Cerebellar cortex (tissue), 1 donor: ENCODE data around the gene SULF2.
"Not testable (repeated sequence)": the region's sequence is repeated elsewhere in the genome, so short reads cannot be mapped to it uniquely, and the experiment has no call there.

Experiments
- DNase-seq: peaks from one replicate; pipeline ENCODE4 v3.0.0-alpha.2; 2015; ENCODE audit warnings: low spot score

The SULF2 gene

DNA sequence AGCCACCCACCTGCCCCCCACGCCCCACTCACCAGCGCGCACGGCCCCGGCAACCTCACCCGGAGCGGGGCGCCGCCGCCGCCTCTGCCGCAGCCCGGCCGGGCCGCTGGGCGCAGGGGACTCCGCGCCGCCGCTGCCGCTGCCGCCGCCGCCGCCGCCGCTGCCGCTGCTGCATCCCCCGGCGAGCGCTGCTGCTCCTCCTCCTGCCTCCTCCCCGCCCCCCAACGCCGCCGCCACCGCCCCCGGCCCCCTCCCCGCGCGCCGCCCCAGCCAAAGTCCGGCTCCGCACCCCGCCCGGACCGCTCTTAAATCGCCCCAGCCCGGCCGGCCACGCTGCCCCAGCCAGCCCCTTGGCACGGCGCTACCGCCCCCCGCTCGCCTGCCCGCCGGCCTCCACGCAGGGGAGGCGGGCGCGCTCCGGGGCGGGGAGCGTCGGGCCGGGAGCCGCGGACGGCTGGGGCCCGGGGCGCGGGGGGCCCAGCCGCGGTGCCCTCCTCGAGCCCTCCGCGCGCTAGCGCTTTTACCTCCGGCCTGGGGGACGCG is at the start of gene SULF2:
Gene SULF2 (minus strand): TSS at position 171 of the 543 bp plus-strand sequence. CDS start 28,118 bp downstream, outside the sequence.
- DNase-seq: no peak

DNA sequence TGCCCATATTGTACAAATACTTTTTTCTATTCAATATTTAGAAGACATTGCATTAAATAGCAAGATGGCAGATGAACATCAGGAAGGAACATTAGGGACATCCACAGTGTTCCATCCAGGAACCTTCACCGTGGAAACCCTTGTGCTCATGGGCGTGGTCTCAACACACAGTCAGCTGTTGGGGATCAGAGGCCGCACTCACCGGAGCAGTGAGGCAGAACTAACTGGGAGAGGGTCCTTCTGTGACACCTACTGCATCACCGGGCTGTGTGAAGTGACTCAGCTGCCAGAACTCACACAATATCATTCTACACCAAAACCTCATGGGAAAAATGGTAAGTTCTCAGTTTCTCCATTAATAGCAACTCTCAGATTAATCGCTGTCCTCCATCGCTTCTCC is 46.4 kb upstream of the SULF2 start:
- not testable (repeated sequence) for DNase-seq

DNA sequence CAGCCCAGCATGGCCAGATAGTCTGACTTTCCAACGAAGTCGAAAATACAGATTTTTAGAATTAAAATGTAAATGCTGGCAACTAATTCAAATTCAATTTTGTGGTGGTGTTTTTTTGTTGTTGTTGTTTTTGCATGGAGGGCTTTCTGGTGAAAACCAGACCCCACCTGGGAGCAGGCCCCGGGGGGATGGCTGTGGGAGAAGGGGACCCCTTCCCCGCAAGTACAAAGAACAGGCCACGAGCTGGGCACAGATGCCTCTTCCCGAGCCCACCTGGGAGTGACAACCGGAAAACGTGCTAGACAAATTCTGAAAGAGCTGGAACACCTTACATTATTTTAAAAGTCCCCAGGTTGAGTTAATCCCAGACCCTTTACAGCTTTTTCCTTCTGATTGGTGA is 41.4 kb upstream of the SULF2 start:
- not testable (repeated sequence) for DNase-seq

DNA sequence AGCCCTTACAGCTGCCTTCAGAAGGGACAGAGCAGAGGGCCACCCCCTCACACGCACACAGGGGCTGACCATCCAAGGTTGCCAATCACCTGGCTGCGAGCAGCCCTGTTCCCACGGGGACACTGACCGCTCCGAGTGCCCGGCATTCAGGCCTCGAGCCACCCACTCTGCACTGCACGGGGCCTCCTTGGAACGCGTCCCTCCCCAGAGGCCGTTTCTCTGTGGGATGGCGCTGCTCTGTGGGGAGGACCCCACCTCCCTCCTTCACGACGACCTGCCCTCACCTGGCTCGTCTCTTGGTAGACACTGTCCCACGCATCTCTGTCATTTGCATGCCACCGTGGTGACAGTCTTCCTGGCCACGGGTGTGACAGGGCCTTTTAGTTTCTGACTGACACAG is 40.7 kb upstream of the SULF2 start:
- not testable (repeated sequence) for DNase-seq

- no peak for DNase-seq
These were observed 39.9 kb upstream of the SULF2 start for GRCh38 chr20:47825011-47825762.

- DNase-seq: not testable (repeated sequence)
These were observed 38.7 kb upstream of the SULF2 start for GRCh38 chr20:47823941-47824340.

DNA sequence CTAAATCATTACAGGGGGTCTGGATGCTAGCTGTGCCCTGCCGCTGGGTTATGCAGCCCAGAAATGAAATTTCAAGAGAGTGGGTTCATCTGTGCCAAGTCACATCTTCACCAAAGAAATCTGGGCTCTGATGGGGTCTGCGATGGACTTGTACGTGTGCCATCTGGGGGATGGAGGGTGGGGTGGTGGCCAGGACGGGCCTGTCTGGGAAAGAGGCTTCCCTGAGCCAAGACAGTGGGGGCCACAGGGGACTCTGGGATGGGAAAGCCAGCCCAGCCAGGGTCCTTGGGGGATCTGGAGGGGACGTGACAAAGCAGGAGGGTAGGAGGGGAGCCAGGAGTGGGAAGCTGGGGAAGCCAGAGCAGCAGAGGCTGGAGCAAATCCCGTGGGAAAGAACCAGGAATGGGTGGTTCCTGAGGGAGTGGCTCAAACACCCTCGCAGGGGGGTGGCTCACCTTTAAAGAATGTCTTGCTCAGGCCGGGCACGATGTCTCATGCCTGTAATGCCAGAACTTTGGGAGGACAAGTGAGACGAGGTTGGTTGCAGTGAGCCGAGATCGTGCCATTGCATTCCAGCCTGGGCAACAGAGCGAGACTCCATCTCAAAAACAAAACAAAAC is 36.3 kb upstream of the SULF2 start:
- no peak for DNase-seq

DNA sequence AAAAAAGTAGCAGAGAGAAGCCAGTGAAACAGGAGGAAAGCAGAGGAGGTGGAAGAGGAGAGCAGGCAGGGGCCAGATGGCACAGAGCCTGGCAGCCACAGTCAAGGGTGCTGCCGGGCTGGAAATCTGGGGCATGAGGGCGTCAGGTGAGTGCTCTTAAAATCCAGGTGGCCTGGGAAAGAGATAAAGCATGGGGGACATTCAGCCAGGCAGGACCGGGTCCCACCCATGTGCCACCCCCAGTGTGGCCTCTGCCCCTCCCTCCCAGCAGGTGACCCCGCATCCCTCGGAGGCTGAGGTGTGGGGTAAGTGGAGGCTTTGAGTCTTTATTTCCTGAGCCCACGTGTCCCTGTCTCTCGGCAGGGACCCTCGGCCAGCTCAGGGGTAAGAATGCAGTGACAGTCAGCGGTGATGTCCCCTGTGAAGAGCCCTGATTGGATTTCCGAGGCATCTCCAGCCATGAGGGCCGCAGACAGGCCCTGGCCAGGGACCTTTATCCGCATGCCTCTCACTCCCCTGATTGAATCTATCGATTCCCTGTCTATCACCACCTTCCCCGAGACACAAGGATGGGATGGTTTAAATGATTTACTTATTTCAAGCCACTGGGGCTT is 33.8 kb upstream of the SULF2 start:
- no peak for DNase-seq

DNA sequence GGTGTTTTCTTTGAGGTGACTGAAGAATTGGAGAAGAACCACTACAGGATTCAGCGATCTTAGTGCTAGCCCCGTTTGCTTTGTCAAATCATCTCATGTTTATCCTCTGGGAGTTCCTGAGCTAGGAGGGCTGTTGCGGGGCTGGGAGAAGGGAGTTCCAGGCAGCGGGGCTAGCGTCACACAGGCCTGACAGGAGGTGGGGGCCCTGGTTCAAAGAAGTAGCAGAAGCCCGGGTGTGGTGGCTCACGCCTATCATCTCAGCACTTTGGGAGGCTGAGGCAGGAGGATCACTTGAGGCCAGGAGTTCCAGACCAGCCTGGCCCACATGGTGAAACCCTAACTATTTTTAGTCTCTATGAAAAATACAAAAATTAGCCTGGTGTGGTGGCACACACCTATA is 33.2 kb upstream of the SULF2 start:
- no peak for DNase-seq

DNA sequence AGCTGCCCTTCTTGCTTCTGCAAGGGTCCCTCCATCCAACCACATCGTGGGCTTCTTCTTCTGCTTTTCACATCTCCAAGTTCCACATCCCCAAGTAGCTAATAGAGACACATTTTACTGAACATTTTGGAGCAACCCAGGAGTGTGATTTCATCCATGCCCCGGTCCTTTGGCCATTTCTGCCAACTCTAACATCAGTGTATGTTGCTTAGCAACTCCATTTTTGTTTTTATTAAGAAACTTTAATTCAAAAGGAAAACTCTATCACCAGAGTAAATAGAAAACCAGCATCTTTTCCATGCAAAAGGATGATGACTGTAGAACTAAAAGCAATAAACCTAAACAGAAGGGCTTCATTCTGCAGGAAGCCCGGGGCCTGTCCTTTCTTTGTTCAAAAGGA is 32.7 kb upstream of the SULF2 start:
- DNase-seq: no peak

GRCh38 chr20:47817573-47817972 is 32.3 kb upstream of the SULF2 start:
- no peak for DNase-seq

- DNase-seq: no peak
These were observed 31.5 kb upstream of the SULF2 start for GRCh38 chr20:47816487-47817451.

GRCh38 chr20:47815866-47816265 is 30.6 kb upstream of the SULF2 start:
- no peak for DNase-seq

- no peak for DNase-seq
These were observed 30.1 kb upstream of the SULF2 start for GRCh38 chr20:47815416-47815806.

GRCh38 chr20:47814632-47815415 is 29.5 kb upstream of the SULF2 start:
- no peak for DNase-seq

- no peak for DNase-seq
These were observed 25.6 kb upstream of the SULF2 start for GRCh38 chr20:47810721-47811347.

GRCh38 chr20:47810116-47810677 is 24.9 kb upstream of the SULF2 start:
- DNase-seq: no peak

GRCh38 chr20:47809161-47809960 is 24.1 kb upstream of the SULF2 start:
- no peak for DNase-seq

GRCh38 chr20:47805951-47806350 is 20.7 kb upstream of the SULF2 start:
- DNase-seq: no peak
